DOHH2 (cell line): Measurements from ENCODE around the gene PGAM1.

Source experiments
- H3F3A ChIP-seq: fragments of 200-600 bp; sonication (generic), shearing (Covaris generic); 2 replicates; pipeline ENCODE4 v1.6.0; 2016; ENCODE audit warnings: antibody characterized with exemption, mild to moderate bottlenecking; ENCODE audit not compliant: control insufficient read depth, insufficient read depth
- H3K27ac ChIP-seq: fragments of 200-600 bp; sonication (generic); 2 replicates; pipeline ENCODE4 v1.5.1; 2014; ENCODE audit warnings: low read depth, mild to moderate bottlenecking, low read length, moderate library complexity
- H3K27me3 ChIP-seq: fragments of 200-600 bp; sonication (generic); 2 replicates; pipeline ENCODE4 v1.6.1; 2014; ENCODE audit warnings: mild to moderate bottlenecking, low read length, mixed read lengths; ENCODE audit not compliant: control insufficient read depth
- H3K36me3 ChIP-seq: fragments of 200-600 bp; sonication (generic); 2 replicates; pipeline ENCODE4 v1.6.1; 2014; ENCODE audit warnings: mild to moderate bottlenecking, low read length, moderate library complexity, mixed read lengths; ENCODE audit not compliant: control insufficient read depth
- H3K4me1 ChIP-seq: fragments of 200-600 bp; sonication (generic); 2 replicates; pipeline ENCODE4 v1.6.1; 2014; ENCODE audit warnings: mild to moderate bottlenecking, low read length, mixed read lengths; ENCODE audit not compliant: control insufficient read depth
- H3K4me2 ChIP-seq: fragments of 200-600 bp; sonication (generic); 2 replicates; pipeline ENCODE4 v1.6.0; 2014; ENCODE audit warnings: mild to moderate bottlenecking, low read length, moderate library complexity
- H3K4me3 ChIP-seq: fragments of 200-600 bp; sonication (generic); 2 replicates; pipeline ENCODE4 v1.5.1; 2014; ENCODE audit warnings: mild to moderate bottlenecking, low read length, mixed read lengths
- H3K79me2 ChIP-seq: fragments of 200-600 bp; sonication (generic); 2 replicates; pipeline ENCODE4 v1.6.1; 2014; ENCODE audit warnings: mild to moderate bottlenecking, low read length, mixed read lengths; ENCODE audit not compliant: control insufficient read depth
- H3K9me2 ChIP-seq: fragments of 200-600 bp; sonication (generic); replicated peaks from 2 replicates; pipeline ENCODE4 v1.6.1; 2014; ENCODE audit warnings: mild to moderate bottlenecking, low read length, mixed read lengths; ENCODE audit not compliant: control insufficient read depth
- H3K9me3 ChIP-seq: fragments of 200-600 bp; sonication (generic); 2 replicates; pipeline ENCODE4 v1.6.1; 2014; ENCODE audit warnings: antibody characterized with exemption, low read length, mixed read lengths; ENCODE audit not compliant: control insufficient read depth, insufficient read depth
- H4K20me1 ChIP-seq: fragments of 200-600 bp; sonication (generic); 2 replicates; pipeline ENCODE4 v1.6.0; 2014; ENCODE audit warnings: low read depth, mild to moderate bottlenecking, antibody characterized with exemption, low read length, moderate library complexity; ENCODE audit not compliant: control insufficient read depth, insufficient read depth
- CTCF ChIP-seq: fragments of 200-600 bp; sonication (generic); IDR thresholded peaks from one replicate; pipeline ENCODE4 v1.5.1; 2014; ENCODE audit warnings: antibody characterized with exemption, mild to moderate bottlenecking, low read depth, low read length; ENCODE audit not compliant: poor library complexity, severe bottlenecking
- EZH2phosphoT487 ChIP-seq: fragments of 200-600 bp; sonication (generic); IDR thresholded peaks from 2 replicates; pipeline ENCODE4 v1.6.1; 2017; ENCODE audit warnings: borderline replicate concordance, mild to moderate bottlenecking, antibody characterized with exemption, low read length, moderate library complexity, mixed read lengths

Gene PGAM1

GRCh38 chr10:97482381-97482780 is 56.4 kb downstream of the PGAM1 start:
- Histone ChIP-seq H3K36me3 (peaks cover 69% of the 10 kb centered on the region), H3K4me2 (no peak overlapping the region), H3K9me3 (no peaks in the 10 kb centered on the region), H3K79me2 (peaks cover 34% of the 10 kb centered on the region), H3F3A (no peaks in the 10 kb centered on the region), H4K20me1 (no peaks in the 10 kb centered on the region), H3K9me2 (no peaks in the 10 kb centered on the region), H3K27ac (no peak overlapping the region), H3K4me1 (no peaks in the 10 kb centered on the region), H3K27me3 (no peaks in the 10 kb centered on the region), H3K4me3 (no peak overlapping the region)
- TF ChIP-seq CTCF = no peak
- no peak for TF ChIP-seq EZH2phosphoT487
